Right lobe of liver (tissue), 4 donors: ENCODE results near the gene PPARA.

Experiments used
- CTCF ChIP-seq, 4 donors: fragments of 200-600 bp in 3 of 4; fragments of 450-650 bp in 1 of 4; IDR thresholded peaks; one replicate each; pipeline versions ENCODE4 v1.5.1 to v1.8.0; 2016 to 2022; ENCODE audit warnings: antibody characterized with exemption in 4 of 4, mild to moderate bottlenecking in 2 of 4
- POLR2A ChIP-seq: fragments of 450-650 bp; IDR thresholded peaks from one replicate; pipeline ENCODE4 v1.6.1; 2017; ENCODE audit warnings: antibody characterized with exemption, mild to moderate bottlenecking
- donor health status: DM: no; HTN: no; CAD: no.
- donor health status: DM: no; HTN: no; CAD: no.
- donor health status: DM: no; HTN: yes; CAD: no.

- TF ChIP-seq CTCF (IDR thresholded peaks at IDR 0.05) = no peak
- no peak for TF ChIP-seq POLR2A
Measured at GRCh38 chr22:46172522-46173110, 22.3 kb downstream of the PPARA start.
